Measurements from ENCODE around the gene YIF1B.

YIF1B gene

GRCh38 chr19:38283271-38283670 lies 32.5 kb downstream of the YIF1B start:
- Histone ChIP-seq H3K4me3 (no peak overlapping the region), H3K4me1 (peaks cover 0 to 9% (median 4%) of the 10 kb centered on the region in 4 donors), H3K27ac (no peak overlapping the region), H3K36me3 (peaks cover 0 to 14% (median 0%) of the 10 kb centered on the region in 3 donors), H3K27me3 (no peaks in the 10 kb centered on the region), H3K9me3 (no peaks in the 10 kb centered on the region)
- TF ChIP-seq, protein P1, sequence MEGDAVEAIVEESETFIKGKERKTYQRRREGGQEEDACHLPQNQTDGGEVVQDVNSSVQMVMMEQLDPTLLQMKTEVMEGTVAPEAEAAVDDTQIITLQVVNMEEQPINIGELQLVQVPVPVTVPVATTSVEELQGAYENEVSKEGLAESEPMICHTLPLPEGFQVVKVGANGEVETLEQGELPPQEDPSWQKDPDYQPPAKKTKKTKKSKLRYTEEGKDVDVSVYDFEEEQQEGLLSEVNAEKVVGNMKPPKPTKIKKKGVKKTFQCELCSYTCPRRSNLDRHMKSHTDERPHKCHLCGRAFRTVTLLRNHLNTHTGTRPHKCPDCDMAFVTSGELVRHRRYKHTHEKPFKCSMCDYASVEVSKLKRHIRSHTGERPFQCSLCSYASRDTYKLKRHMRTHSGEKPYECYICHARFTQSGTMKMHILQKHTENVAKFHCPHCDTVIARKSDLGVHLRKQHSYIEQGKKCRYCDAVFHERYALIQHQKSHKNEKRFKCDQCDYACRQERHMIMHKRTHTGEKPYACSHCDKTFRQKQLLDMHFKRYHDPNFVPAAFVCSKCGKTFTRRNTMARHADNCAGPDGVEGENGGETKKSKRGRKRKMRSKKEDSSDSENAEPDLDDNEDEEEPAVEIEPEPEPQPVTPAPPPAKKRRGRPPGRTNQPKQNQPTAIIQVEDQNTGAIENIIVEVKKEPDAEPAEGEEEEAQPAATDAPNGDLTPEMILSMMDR (IDR thresholded peaks at IDR 0.05): no peak
- intact Hi-C loops (cut with DNase I; ENCODE audit: low total_unique reads): no loop called here
- DNase-seq: no peak

GRCh38 chr19:38281811-38282566 lies 33.8 kb downstream of the YIF1B start:
- DNase-seq: no peak
- Histone ChIP-seq H3K27ac (no peak overlapping the region), H3K4me1 (peaks cover 0 to 22% (median 16%) of the 10 kb centered on the region in 4 donors), H3K9me3 (no peaks in the 10 kb centered on the region), H3K27me3 (no peaks in the 10 kb centered on the region), H3K36me3 (peaks cover 0 to 6% (median 0%) of the 10 kb centered on the region in 3 donors), H3K4me3 (no peak overlapping the region)
- TF ChIP-seq, protein P1 (IDR thresholded peaks at IDR 0.05): no peak
- intact Hi-C loops (cut with DNase I; ENCODE audit: low total_unique reads): no loop called here

GRCh38 chr19:38280030-38280921 lies 35.5 kb downstream of the YIF1B start:
- Histone ChIP-seq H3K27me3 (no peaks in the 10 kb centered on the region), H3K4me3 (no peak overlapping the region), H3K36me3 (peaks cover 0 to 3% (median 0%) of the 10 kb centered on the region in 3 donors), H3K27ac (no peak overlapping the region), H3K4me1 (peaks cover 0 to 39% (median 23%) of the 10 kb centered on the region in 4 donors), H3K9me3 (no peaks in the 10 kb centered on the region)
- no peak for DNase-seq
- intact Hi-C loops (cut with DNase I; ENCODE audit: low total_unique reads): no loop called here
- TF ChIP-seq, protein P1 (IDR thresholded peaks at IDR 0.05): no peak

GRCh38 chr19:38278751-38279150 lies 37.0 kb downstream of the YIF1B start:
- Histone ChIP-seq H3K36me3 (no peaks in the 10 kb centered on the region), H3K4me3 (no peak overlapping the region), H3K9me3 (no peaks in the 10 kb centered on the region), H3K27ac (peak overlapping the region; percentile 81 to 83), H3K27me3 (no peaks in the 10 kb centered on the region), H3K4me1 (peaks cover 0 to 51% (median 30%) of the 10 kb centered on the region in 4 donors)
- TF ChIP-seq, protein P1 (IDR thresholded peaks at IDR 0.05): no peak
- no peak for DNase-seq
- intact Hi-C loops (cut with DNase I; ENCODE audit: low total_unique reads): no loop called here

DNA sequence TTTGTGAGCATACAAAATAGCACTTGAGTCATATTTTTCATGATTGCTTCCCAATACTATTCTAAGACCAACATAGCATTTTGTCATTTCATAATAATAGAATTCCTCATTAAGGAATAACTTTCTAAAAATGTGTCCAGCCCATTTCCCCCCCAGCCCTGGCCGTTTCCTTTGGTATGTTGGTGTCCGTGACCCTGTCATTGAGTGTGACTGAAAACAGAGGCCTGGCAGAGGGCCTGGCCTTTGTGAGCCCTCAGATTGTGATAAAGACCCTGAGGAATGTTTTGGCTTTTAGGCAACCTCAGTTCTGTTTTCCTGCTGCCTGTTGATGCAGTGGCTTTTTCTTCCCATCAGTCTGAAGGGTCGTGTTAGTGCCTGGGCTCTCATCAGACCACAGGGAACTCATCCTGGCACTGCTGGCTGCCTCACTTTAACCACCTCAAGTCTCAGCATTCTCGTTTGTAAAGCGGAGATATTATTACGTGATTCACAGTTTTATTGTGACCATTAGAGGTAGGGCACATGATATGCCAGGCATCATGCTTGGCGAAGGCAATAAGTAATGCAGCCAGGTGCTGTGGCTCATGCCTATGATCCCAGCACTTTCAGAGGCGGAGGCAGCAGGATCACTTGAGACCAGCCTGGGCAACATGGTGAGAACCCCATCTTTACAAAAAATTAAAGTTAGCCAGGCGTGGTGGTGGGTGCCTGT lies 37.6 kb downstream of the YIF1B start:
- Histone ChIP-seq H3K4me1 (peaks cover 0 to 51% (median 33%) of the 10 kb centered on the region in 4 donors), H3K27ac (peak overlapping the region; percentile 81 to 83), H3K36me3 (no peaks in the 10 kb centered on the region), H3K9me3 (no peaks in the 10 kb centered on the region), H3K27me3 (no peaks in the 10 kb centered on the region), H3K4me3 (peak overlapping the region in 1 of 2 donors; percentile 10)
- peak in 1 of 2 donors; percentile 59 for DNase-seq
- TF ChIP-seq, protein P1 (IDR thresholded peaks at IDR 0.05): no peak
- intact Hi-C loops (cut with DNase I; ENCODE audit: low total_unique reads): no loop called here

All from tibial artery (tissue), 4 donors.